SK-N-MC (cell line): Measurements from ENCODE around the gene PABPN1.

Experiments
- EZH2 ChIP-seq: fragments of 200-600 bp; sonication (generic); IDR thresholded peaks from one replicate; pipeline ENCODE4 v1.6.1; 2017; ENCODE audit warnings: antibody characterized with exemption
- FOXP2 ChIP-seq: optimal IDR thresholded peaks from 2 replicates; pipeline ENCODE3; 2011; ENCODE audit warnings: mild to moderate bottlenecking, moderate library complexity; ENCODE audit not compliant: insufficient read depth; ENCODE audit errors: extremely low read length, control extremely low read depth
- POLR2AphosphoS5 ChIP-seq: IDR thresholded peaks from 2 replicates; pipeline ENCODE4 v1.6.1; 2012; ENCODE audit warnings: mild to moderate bottlenecking, low read depth, low read length, borderline replicate concordance

GRCh38 chr14:23323838-23324454 is 2.7 kb downstream of the PABPN1 start:
- TF ChIP-seq EZH2 = no peak
- TF ChIP-seq POLR2AphosphoS5 = no peak
- TF ChIP-seq FOXP2 = no peak
